Measurements from ENCODE around the gene TYSND1. TPM values are rescaled to one million over a fixed set of nuclear protein-coding genes. Genes with fewer than 3 reads are reported as not detected.
"Not testable (repeated sequence)": the region's sequence is repeated elsewhere in the genome, so short reads cannot be mapped to it uniquely, and the experiment has no call there.

TYSND1 gene, protein sequence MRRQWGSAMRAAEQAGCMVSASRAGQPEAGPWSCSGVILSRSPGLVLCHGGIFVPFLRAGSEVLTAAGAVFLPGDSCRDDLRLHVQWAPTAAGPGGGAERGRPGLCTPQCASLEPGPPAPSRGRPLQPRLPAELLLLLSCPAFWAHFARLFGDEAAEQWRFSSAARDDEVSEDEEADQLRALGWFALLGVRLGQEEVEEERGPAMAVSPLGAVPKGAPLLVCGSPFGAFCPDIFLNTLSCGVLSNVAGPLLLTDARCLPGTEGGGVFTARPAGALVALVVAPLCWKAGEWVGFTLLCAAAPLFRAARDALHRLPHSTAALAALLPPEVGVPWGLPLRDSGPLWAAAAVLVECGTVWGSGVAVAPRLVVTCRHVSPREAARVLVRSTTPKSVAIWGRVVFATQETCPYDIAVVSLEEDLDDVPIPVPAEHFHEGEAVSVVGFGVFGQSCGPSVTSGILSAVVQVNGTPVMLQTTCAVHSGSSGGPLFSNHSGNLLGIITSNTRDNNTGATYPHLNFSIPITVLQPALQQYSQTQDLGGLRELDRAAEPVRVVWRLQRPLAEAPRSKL
- 14.1 and 14.7 TPM in 2 replicates for total RNA-seq

DNA sequence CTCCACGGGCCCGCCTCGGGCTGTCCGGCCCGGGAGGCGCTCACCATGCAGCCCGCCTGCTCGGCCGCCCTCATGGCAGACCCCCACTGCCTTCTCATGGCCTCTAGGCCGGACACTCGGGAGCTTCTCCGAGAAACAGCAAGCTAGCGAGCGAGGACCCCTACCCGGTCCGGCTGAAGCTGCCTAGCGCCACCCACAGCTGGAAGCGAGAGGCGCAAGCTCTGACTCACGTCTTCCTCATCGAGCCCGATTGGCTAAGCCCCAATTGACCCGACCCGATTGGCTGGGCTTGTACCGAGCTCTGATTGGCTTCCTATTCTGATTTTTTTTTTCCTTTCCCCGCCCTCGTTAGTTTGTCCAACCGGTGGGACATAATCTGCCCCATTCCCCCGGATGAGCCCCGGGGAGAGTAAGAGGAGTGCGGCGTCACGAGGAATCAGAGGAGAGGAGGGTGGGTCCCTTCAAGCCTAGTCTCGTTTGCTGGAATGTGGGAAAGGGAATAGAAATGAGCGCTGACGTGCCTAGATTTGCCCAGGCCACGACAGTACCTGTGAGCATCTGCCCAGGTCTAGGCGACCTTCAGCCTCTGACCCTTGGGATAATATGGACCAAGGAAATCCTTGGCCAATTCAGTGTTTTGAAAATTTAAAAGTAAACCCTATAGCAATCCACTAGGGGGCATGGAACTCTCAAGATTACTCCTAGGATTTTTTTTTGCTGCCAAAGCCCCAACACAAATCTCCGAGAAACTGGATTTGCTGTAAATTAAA lies at the start of gene TYSND1:
TSS of gene TYSND1 (minus strand) at position 212 of the 770 bp plus-strand sequence. CDS start at position 98, 114 bp downstream.
- intact Hi-C loops (cut with micrococcal nuclease), result loop anchor here (1.0 to 10.0 kb wide), 7 partner anchors 16 to 216 kb away; partner anchors contain the start of genes PPA1 and SAR1A

DNA sequence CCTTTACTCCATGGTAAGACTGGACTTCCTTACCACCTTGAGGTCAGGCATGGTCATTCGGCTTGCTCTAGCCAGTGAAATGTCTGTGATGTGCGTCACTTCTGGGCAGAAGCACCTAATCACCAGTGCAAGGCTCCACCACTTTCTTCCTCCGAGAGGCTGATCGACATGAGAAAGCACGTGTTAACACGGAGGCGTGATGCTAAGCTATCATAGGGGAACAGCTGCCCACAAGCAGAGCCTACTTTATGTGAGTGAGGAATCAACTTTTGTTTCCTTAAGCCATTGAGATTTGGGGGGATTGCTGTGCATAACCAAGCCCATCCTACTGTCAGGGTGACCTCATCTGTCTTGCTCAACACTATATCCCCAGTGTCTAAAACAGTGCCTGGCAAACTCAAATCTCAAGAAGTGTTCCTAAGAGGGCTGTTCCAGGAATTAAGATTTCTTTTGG lies 46.9 kb upstream of the TYSND1 start:
- intact Hi-C loops (cut with micrococcal nuclease), result loop anchor here (10.0 kb wide), 1 partner anchor 49 kb away; the partner anchor contains the start of gene TYSND1

GRCh38 chr10:70192326-70192968 lies 45.9 kb upstream of the TYSND1 start:
- intact Hi-C loops (cut with micrococcal nuclease), result loop anchor here (10.0 kb wide), 1 partner anchor 48 kb away; the partner anchor contains the start of gene TYSND1

DNA sequence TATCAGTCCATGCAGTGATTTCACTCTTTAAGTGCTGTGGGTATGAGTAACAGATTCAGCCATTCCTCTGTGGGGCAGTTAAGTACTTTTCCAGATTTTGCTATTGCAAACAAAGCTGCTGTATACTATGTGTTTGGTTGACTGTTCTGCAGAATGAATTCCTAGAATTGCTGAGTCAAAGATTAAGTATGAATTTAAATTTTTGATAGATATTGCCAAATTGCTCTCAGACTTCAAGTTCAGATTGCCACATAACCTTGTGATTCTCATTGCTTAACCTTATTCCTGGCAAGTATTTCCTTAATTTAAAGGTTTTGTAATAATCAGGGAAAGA lies 45.4 kb upstream of the TYSND1 start:
- intact Hi-C loops (cut with micrococcal nuclease), result loop anchor here (10.0 kb wide), 1 partner anchor 47 kb away; the partner anchor contains the start of gene TYSND1

DNA sequence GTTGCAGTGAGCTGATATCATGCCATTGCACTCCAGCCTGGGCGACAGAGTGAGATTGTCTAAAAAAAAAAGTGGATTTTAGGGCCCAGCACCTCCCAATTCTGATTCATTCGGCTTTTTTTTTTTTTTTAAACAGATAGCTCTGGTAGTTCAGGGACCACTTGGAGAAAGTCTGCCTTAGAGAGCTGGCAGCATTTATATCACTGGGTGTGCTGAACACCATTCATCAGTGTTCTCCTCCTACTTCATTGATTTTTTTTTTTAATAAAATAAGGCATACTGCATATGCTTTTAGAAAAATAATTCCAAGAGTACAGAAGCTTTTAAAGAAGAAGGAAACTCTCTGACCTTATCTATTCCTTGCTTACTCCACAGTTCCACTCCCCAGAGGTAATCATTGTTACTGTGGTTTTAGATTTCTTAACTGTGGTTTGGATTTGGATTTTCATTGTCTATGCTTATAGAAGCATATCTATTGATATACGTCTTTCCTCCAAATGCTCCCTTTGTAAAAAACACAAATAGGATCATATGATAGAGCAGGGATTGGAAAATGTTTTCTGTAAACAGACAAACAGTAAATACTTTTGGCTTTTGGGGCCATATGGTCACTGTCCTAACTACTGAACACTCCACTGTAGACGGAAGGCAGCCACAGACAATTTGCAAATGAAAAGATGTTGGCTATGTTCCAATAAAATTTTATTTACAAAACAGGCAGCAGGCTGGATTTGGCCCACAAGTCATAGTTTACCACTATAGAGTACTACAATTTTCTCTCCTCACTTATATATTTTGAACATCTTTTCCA lies 44.9 kb upstream of the TYSND1 start:
- intact Hi-C loops (cut with micrococcal nuclease), result loop anchor here (10.0 kb wide), 1 partner anchor 47 kb away; the partner anchor contains the start of gene TYSND1

DNA sequence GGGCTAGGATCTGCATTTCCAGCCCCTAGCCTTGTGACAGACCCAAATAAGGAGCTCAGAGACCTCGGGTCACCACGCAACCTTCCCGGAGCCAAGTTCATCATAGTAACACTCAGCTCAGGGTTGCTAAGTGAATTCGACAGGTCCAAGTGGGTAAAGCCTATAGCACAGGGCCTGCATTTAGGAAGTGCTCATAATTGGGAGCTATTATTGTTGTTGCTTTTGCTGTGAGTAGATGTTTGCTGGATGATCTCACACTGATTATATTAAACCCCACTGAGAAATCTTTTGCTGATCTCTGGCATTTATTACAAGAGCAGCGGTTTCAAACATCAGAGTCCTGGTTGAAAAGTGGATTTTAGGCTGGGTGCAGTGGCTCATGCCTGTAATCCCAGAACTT lies 44.1 kb upstream of the TYSND1 start:
- intact Hi-C loops (cut with micrococcal nuclease), result loop anchor here (10.0 kb wide), 1 partner anchor 46 kb away; the partner anchor contains the start of gene TYSND1

DNA sequence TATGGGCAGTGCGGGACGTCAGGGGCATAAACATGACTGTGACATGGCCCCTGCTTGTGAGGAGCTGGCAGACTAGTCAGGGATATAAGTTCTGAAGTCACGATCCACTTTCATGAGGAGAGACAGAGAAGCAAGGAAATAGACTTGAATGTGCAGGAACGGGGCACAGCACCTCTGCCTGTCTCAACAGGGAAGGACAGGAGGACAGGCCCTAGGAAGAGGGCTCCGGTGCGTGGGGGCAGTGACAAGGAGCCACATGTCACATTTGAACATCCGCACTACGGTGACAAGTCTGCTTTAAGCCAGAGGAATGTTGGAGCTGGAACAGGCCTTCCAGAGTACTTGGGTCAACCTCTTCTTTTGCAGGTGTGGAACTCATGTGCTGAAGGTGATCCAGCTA lies 43.6 kb upstream of the TYSND1 start:
- intact Hi-C loops (cut with micrococcal nuclease), result loop anchor here (10.0 kb wide), 1 partner anchor 45 kb away; the partner anchor contains the start of gene TYSND1

DNA sequence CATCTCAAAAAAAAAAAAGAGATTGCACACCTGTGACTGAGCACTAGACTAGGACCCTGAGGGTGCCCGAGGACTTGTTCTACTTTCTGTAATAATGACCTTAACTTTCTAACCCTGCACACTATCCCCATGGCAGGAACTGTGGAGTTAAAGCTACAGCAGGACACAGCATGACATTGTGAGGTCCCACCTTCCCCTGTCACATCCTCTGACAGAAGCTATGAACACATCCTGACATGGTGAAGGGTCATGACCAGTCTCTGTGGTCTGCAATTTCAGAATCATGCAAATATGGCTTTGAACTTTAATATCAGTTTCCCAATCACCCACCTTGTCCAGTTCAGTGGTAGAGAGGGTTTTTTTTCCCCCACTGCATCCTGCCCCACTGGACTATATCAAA lies 42.3 kb upstream of the TYSND1 start:
- intact Hi-C loops (cut with micrococcal nuclease), result no loop called here

- intact Hi-C loops (cut with micrococcal nuclease), result no loop called here
Measured at GRCh38 chr10:70186571-70186970, 40.1 kb upstream of the TYSND1 start.

GRCh38 chr10:70186090-70186489 lies 39.6 kb upstream of the TYSND1 start:
- intact Hi-C loops (cut with micrococcal nuclease), result no loop called here

- intact Hi-C loops (cut with micrococcal nuclease), result no loop called here
Measured at GRCh38 chr10:70183304-70183703, 36.8 kb upstream of the TYSND1 start.

DNA sequence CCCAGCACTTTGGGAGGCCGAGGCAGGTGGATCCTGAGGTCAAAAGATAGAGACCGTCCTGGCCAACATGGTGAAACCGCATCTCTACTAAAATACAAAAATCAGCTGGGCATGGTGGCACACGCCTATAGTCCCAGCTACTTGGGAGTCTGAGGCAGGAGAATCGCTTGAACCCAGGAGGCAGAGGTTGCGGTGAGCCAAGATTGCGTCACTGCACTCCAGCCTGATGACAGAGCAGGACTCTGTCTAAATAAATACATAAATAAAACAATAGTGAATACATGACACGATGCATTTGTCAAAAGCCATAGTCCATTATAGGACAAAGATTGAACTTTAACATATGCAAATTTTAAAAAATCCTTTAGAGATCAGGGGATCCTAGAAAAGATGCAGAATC lies 32.7 kb upstream of the TYSND1 start:
- intact Hi-C loops (cut with micrococcal nuclease), result not testable (repeated sequence)

DNA sequence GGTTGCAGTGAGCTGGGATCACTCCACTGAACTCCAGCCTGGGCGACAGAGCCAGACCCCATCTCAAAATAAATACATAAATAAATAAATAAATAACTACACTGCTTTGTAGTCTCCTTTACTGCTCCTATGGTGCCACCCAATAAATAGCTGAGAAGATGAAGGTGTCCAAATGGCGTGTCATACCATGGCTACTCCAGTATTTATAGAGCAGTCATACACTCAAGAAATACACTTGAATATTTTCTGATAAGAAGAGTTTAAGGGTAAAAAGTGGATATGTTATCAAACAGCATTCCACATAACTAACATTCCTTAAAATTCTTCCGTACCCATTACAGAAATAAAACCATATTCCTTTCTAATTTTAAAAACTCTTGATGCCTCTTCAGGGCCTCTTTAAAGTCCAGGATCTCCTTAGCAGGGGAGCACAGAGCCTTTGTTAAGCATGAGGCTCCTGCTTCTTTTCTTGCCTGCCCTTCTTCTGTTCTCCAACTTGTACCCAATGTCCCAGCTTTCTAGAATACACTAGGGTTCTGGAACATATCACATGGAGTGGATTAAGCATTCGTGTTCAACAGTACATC lies 31.7 kb upstream of the TYSND1 start:
- intact Hi-C loops (cut with micrococcal nuclease), result no loop called here

GRCh38 chr10:70176441-70176840 lies 29.9 kb upstream of the TYSND1 start:
- intact Hi-C loops (cut with micrococcal nuclease), result no loop called here

DNA sequence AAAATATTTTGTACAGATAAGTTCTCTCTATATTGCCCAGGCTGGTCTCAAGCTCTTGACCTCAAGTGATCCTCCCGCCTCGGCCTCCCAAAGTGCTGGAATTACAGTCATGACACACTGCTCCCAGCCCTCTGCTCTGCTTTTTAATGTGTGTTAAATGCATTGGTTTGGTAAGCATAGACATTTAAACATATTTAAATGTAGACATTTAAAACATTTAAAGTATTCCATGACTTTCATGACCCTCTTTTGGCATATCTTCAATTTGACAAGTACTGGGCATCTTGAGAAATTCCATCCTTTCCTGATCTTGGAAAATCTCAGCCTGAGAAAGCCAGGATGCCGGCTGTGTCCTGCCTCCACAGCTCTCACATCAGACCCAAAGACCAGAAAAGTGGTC lies 29.0 kb upstream of the TYSND1 start:
- intact Hi-C loops (cut with micrococcal nuclease), result no loop called here

GRCh38 chr10:70174058-70174741 lies 27.7 kb upstream of the TYSND1 start:
- intact Hi-C loops (cut with micrococcal nuclease), result no loop called here

DNA sequence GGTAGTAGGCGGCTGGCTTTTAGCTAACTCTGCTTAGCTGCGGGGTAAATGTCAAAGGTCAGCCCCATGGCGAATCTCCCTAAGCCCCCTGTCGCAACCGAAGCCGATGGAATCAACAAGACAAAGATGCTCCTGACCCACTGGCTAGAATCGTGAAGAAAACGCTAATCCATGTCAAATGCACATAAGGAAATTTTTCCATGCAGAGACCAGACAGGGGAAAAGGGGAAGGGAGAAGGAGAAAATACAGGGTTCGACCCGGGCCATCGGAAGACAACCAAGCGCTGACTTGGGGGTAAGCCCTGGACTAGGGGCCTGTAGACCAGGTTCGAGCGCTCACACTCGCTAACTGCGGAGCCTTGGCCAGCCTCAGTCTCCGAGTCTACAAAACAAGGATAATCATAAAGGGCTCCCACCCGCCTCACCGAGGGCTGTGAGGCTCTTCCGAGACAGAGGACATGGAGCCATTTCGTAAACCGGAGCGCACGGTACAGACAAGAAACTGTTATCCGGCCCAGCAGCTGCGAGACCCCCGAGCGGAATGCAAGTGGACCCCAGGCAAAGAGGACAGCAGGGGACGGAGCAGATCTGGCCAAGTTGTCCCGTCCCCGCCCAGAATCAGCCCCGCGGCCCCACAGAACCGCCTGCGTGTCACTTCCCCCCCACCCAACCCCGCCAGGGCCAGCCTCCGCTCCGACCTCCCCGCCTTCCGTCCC lies 23.3 kb upstream of the TYSND1 start:
- intact Hi-C loops (cut with micrococcal nuclease), result loop anchor here (1.0 to 2.0 kb wide), 4 partner anchors 24 to 234 kb away; partner anchors contain the start of genes EIF4EBP2, PPA1 and TYSND1

- intact Hi-C loops (cut with micrococcal nuclease), result loop anchor here (2.0 kb wide), 1 partner anchor 76 kb away; no protein-coding TSS in a partner anchor
Measured at GRCh38 chr10:70169011-70169410, 22.5 kb upstream of the TYSND1 start.
